HUES6 (cell line): ENCODE results near the gene BEND4.

Source experiments
- H3K27ac ChIP-seq: 2 replicates; pipeline ENCODE4 v1.7.0; 2013; ENCODE audit warnings: low read depth, mild to moderate bottlenecking, low read length, inconsistent platforms
- H3K27me3 ChIP-seq: 2 replicates; pipeline ENCODE4 v1.6.1; 2013; ENCODE audit warnings: low read length; ENCODE audit not compliant: control insufficient read depth, insufficient read depth
- H3K36me3 ChIP-seq: 2 replicates; pipeline ENCODE4 v1.6.1; 2013; ENCODE audit warnings: low read length; ENCODE audit not compliant: control insufficient read depth, insufficient read depth
- H3K4me1 ChIP-seq: 2 replicates; pipeline ENCODE4 v1.6.1; 2013; ENCODE audit warnings: low read length; ENCODE audit not compliant: control insufficient read depth, insufficient read depth
- H3K4me3 ChIP-seq: 2 replicates; pipeline ENCODE4 v1.5.1; 2013; ENCODE audit warnings: low read depth, low read length
- H3K9ac ChIP-seq: one replicate; pipeline ENCODE4 v1.6.1; 2013; ENCODE audit warnings: mild to moderate bottlenecking, low read length
- H3K9me3 ChIP-seq: 2 replicates; pipeline ENCODE4 v1.6.1; 2013; ENCODE audit warnings: low read depth, low read length; ENCODE audit not compliant: control insufficient read depth, insufficient read depth

BEND4 gene

DNA sequence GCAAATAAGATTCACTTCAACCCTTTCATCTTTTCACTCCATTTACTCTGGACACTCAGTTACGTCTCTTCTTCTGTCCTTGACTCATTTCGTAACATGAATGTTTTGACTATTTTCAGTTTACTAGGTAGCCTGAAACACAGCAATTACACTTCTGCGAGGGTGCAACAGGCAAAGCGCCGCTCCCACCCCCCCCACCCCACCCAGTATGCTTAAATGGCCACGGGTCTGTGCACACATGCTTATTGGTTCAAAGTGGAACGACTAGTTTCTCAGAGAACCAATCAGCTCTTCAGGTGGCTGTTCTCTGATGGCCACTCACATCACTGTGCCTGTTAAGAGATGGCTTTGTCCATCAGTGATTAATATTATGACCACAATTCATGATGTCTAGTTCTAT, 3.5 kb downstream of the BEND4 start:
- Histone ChIP-seq H3K27ac (no peak overlapping the region), H3K36me3 (no peaks in the 10 kb centered on the region; the same call in 1 of the 2 replicates), H3K4me1 (no peaks in the 10 kb centered on the region), H3K9ac (no peak overlapping the region), H3K4me3 (no peak overlapping the region), H3K27me3 (peaks cover 50% of the 10 kb centered on the region), H3K9me3 (no peaks in the 10 kb centered on the region)

- no peak overlapping the region for H3K4me3 ChIP-seq
- no peak overlapping the region for H3K27ac ChIP-seq
- no peaks in the 10 kb centered on the region for H3K9me3 ChIP-seq
- H3K36me3 ChIP-seq, result peaks cover 4% of the 10 kb centered on the region; the same call in 1 of the 2 replicates
- H3K27me3 ChIP-seq, result peaks cover 44% of the 10 kb centered on the region
- H3K4me1 ChIP-seq, result no peaks in the 10 kb centered on the region
- no peak overlapping the region for H3K9ac ChIP-seq
Observed at GRCh38 chr4:42148425-42148824, 4.0 kb downstream of the BEND4 start.

- Histone ChIP-seq H3K27ac (no peak overlapping the region), H3K36me3 (peaks cover 21% of the 10 kb centered on the region; the same call in 1 of the 2 replicates), H3K4me3 (no peak overlapping the region), H3K9me3 (no peaks in the 10 kb centered on the region), H3K9ac (no peak overlapping the region), H3K27me3 (peaks cover under 1% of the 10 kb centered on the region; the same call in 1 of the 2 replicates), H3K4me1 (no peaks in the 10 kb centered on the region)
Observed at GRCh38 chr4:42144028-42144427, 8.4 kb downstream of the BEND4 start.

- H3K27ac ChIP-seq, result no peak overlapping the region
- H3K4me3 ChIP-seq, result no peak overlapping the region
- no peaks in the 10 kb centered on the region for H3K9me3 ChIP-seq
- peaks cover 21% of the 10 kb centered on the region; the same call in 1 of the 2 replicates for H3K36me3 ChIP-seq
- H3K4me1 ChIP-seq, result no peaks in the 10 kb centered on the region
- H3K9ac ChIP-seq, result no peak overlapping the region
- no peaks in the 10 kb centered on the region for H3K27me3 ChIP-seq
Observed at GRCh38 chr4:42142591-42142990, 9.9 kb downstream of the BEND4 start.

DNA sequence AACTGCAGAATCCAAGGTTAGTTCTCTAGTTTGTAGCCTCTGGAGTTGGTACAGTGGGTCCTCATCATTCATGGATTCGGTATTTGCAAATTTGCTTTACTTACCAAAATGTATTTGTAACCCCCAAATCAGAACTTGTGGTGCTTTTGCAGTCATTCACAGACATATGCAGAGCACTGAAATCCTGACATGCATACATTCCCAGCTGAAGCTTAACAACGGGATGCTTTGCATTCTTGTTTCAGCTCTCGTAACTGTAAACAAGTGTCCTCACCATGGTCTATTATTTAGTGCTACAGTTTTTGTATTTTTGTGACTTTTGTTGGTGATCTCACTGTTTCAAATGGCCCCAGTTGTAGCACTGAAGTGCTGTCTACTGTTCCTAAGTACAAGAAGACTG, 16.1 kb downstream of the BEND4 start:
- Histone ChIP-seq H3K36me3 (peaks cover 15% of the 10 kb centered on the region; the same call in 1 of the 2 replicates), H3K9me3 (no peaks in the 10 kb centered on the region), H3K4me1 (peaks cover 3% of the 10 kb centered on the region; the same call in 1 of the 2 replicates), H3K9ac (no peak overlapping the region), H3K27me3 (no peaks in the 10 kb centered on the region), H3K4me3 (no peak overlapping the region), H3K27ac (no peak overlapping the region)

GRCh38 chr4:42133006-42133405, 19.4 kb downstream of the BEND4 start:
- Histone ChIP-seq H3K27ac (no peak overlapping the region), H3K9me3 (no peaks in the 10 kb centered on the region), H3K36me3 (peaks cover 4% of the 10 kb centered on the region; the same call in 1 of the 2 replicates), H3K27me3 (no peaks in the 10 kb centered on the region), H3K9ac (no peak overlapping the region), H3K4me3 (no peak overlapping the region), H3K4me1 (peaks cover 3% of the 10 kb centered on the region; the same call in 1 of the 2 replicates)

DNA sequence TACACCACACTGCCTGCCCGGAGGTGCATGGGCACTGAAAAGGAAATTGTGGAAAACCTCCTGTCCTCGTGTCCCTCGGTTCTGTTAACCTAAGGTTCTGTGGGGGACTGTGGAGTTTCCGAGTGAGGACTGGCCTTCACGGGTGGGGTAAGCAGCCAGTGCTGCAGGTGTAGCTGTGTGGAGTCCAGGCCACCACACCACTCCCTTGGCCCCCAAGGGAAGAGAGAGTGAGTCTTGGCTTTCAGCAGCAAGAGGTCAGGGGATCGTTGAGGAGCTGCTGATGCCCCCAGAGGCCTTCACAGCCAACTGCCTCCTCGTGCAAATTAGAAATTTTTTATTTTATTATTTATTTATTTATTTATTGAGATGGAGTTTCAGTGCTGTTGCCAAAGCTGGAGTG, 20.4 kb downstream of the BEND4 start:
- Histone ChIP-seq H3K4me1 (peaks cover 3% of the 10 kb centered on the region; the same call in 1 of the 2 replicates), H3K9ac (no peak overlapping the region), H3K4me3 (no peak overlapping the region), H3K27ac (no peak overlapping the region), H3K27me3 (no peaks in the 10 kb centered on the region), H3K9me3 (no peaks in the 10 kb centered on the region), H3K36me3 (peaks cover 4% of the 10 kb centered on the region; the same call in 1 of the 2 replicates)

GRCh38 chr4:42123071-42123644, 29.3 kb downstream of the BEND4 start:
- peaks cover 18% of the 10 kb centered on the region; the same call in 1 of the 2 replicates for H3K36me3 ChIP-seq
- H3K9ac ChIP-seq, result no peak overlapping the region
- no peaks in the 10 kb centered on the region for H3K27me3 ChIP-seq
- H3K4me1 ChIP-seq, result peaks cover 12% of the 10 kb centered on the region
- H3K27ac ChIP-seq, result no peak overlapping the region
- H3K9me3 ChIP-seq, result no peaks in the 10 kb centered on the region
- H3K4me3 ChIP-seq, result no peak overlapping the region

DNA sequence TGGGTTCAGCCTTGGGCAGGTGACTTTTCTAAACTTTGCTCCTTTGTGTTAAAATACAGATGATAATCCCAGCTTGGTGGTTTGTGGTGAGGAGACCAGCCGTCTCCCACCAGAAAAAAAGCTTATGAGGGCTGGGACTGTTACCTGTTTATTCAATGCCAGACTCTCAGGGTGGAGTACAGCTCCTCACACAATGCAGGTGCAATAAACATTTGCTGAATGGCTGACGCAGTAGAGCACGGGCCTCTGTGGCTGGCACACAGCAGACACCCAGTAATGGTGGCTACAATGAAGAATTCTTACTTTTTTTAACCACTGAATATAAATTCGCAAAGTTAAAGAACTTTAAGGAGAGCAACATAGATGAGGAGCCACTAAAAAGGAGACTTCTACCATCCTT, 30.2 kb downstream of the BEND4 start:
- Histone ChIP-seq H3K9me3 (no peaks in the 10 kb centered on the region), H3K9ac (no peak overlapping the region), H3K27me3 (no peaks in the 10 kb centered on the region), H3K4me3 (no peak overlapping the region), H3K4me1 (peaks cover 12% of the 10 kb centered on the region), H3K27ac (no peak overlapping the region), H3K36me3 (peaks cover 21% of the 10 kb centered on the region; the same call in 1 of the 2 replicates)

- H3K9ac ChIP-seq, result no peak overlapping the region
- H3K27me3 ChIP-seq, result no peaks in the 10 kb centered on the region
- H3K36me3 ChIP-seq, result peaks cover 17% of the 10 kb centered on the region; the same call in 1 of the 2 replicates
Observed at GRCh38 chr4:42119886-42120285, 32.6 kb downstream of the BEND4 start.

DNA sequence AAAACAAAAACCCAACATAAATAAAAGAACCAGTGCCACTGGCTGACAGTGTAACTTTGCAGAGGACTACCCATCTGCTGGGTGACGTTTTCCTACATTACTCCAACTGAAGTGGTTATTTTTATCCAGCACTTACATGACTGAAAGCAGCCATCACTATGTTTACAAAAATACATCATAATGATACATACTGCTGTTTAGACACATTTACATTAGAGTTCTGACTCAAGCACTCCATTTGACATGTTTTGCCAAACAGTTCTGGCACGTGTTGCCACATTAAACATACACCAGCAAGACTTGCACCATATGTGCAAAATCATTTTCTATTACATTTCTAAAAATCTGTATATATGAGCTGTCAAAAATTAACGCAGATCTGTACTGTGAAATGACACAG, 39.6 kb downstream of the BEND4 start:
- Histone ChIP-seq H3K9ac (no peak overlapping the region), H3K27me3 (no peaks in the 10 kb centered on the region), H3K27ac (no peak overlapping the region), H3K4me1 (no peaks in the 10 kb centered on the region), H3K4me3 (no peak overlapping the region), H3K9me3 (no peaks in the 10 kb centered on the region), H3K36me3 (peaks cover 8% of the 10 kb centered on the region; the same call in 1 of the 2 replicates)

More at GRCh38 chr4:42119886-42120285, 32.6 kb downstream of the BEND4 start:
- Histone ChIP-seq H3K4me1 (peaks cover 12% of the 10 kb centered on the region), H3K9me3 (no peaks in the 10 kb centered on the region), H3K27ac (no peak overlapping the region), H3K4me3 (no peak overlapping the region)
